GM12892 (cell line): ENCODE data around the gene PDZRN3.
"Not testable (repeated sequence)": the region's sequence is repeated elsewhere in the genome, so short reads cannot be mapped to it uniquely, and the experiment has no call there.

Experiments
- DNase-seq: peaks from one replicate; pipeline ENCODE4 v3.0.0; 2011; ENCODE audit not compliant: insufficient read length
- FAIRE-seq: peaks from 2 replicates; lab custom pipeline; 2011; peaks lifted over from hg19 to GRCh38; lab: Jason Lieb, UNC
- POLR2A ChIP-seq: IDR thresholded peaks from 2 replicates; pipeline ENCODE4 v1.6.1; 2011; ENCODE audit warnings: low read depth, low read length, control low read depth
- POLR2AphosphoS5 ChIP-seq: IDR thresholded peaks from 2 replicates; pipeline ENCODE4 v1.6.1; 2011; ENCODE audit warnings: low read depth, low read length, control low read depth
- TAF1 ChIP-seq: IDR thresholded peaks from 2 replicates; pipeline ENCODE4 v1.6.1; 2011; ENCODE audit warnings: low read depth, mild to moderate bottlenecking, control low read depth, low read length, borderline replicate concordance

Gene PDZRN3

DNA sequence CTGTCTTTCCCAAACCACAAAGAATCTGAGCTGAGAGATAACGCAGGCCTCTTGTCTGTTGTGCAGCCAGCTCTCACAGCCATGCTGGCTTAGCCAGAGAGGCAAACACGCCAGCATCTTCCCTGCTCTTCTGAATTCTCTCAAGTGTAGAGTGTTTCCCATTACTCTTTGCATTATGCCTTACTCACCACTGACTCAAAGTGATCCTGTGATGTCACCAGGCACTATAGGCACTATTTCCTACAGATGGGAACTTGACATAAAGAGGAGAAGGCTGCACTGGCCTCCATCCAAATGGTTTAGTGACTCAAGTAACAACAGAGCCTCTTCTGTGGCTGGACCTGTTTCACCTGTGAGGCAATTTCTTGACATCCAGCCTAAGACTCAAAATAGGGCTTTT, 44.4 kb downstream of the PDZRN3 start:
- FAIRE-seq (peak; percentile 17), DNase-seq (no peak)
- TF ChIP-seq POLR2A: no peak
- no peak for TF ChIP-seq TAF1
- TF ChIP-seq POLR2AphosphoS5: no peak

DNA sequence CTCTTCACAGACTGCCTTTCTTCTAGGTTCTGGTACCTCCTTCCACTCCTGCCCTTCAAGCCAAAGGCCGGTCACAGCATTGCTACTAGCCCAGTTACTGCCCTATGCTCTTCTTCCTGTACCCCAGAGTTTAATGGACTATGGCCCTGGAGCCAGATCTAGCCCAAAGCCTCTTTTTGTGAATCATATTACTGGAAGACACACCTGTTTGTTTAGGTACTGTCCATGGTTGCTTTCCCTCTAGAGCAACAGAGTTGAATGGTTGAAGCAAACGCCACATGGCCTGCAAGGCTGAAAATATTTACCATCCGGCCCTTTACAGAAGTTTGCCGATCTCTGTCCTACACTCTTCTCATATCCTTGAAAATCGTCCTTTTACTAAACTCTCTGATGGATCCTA, 47.0 kb downstream of the PDZRN3 start:
- TF ChIP-seq POLR2A (no peak), TAF1 (no peak), POLR2AphosphoS5 (no peak)
- DNase-seq (no peak), FAIRE-seq (no peak)

DNA sequence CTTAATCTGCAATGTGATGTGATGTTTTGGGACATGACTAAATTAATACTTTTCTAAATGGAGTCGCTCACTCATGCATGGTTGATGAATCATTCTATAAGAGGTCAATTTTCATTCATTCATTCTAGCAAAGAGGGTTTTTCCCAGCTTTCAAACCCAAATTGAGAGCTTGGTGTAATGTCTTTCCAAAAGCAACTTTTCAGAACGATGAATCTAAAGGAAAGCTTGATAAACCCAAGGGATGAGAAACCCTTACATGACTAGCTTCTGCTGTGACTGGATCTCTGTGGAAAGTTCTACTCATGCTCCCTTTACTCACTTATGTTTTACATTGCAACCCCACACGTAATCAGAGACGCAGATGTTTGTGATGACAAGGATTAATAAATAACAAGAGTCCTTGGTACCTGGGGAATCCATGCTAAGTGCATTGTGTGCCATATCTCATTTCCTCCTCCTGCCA, 47.7 kb downstream of the PDZRN3 start:
- DNase-seq (no peak), FAIRE-seq (no peak)
- TF ChIP-seq POLR2A (no peak), TAF1 (no peak), POLR2AphosphoS5 (no peak)

DNA sequence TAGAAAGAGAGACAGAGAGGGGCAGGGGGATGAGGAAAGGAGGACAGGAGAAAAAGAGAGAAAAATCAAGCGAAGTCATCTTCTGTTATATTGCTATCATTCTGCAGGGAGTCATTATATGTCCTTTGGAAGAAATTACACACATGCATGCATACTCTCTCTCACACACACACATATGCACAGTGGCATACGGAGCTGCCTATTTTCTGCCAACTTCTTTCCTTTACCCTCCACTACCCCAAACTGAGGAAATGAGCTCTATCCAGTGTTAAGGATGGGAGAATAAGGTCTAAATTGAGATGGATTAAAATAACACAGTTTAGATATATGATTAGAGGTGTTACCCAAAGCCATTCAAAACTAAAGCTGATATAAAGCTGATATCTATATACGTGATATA, 48.8 kb downstream of the PDZRN3 start:
- FAIRE-seq: no peak
- TF ChIP-seq TAF1 (no peak), POLR2AphosphoS5 (no peak), POLR2A (no peak)
- DNase-seq: no peak

DNA sequence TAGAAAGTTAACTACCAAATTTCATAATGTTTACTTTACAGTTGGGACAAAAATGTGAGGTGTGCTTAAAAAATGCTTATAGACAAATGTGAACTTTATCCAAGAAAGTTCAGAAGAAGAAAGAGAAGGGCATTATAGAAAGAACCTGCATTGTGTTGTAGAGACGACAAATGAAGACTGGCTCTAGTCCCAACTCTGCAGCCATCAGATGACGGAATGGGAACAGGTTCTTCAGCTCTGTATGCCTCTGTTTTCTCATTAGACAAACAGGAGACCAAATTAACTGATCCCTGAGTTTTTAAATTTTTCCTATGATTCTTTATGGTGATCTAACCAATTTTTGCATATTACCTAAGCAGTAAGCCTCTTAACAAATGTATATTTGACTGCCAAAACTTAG, 49.2 kb downstream of the PDZRN3 start:
- TF ChIP-seq POLR2A (no peak), TAF1 (no peak), POLR2AphosphoS5 (no peak)
- DNase-seq (no peak), FAIRE-seq (no peak)

DNA sequence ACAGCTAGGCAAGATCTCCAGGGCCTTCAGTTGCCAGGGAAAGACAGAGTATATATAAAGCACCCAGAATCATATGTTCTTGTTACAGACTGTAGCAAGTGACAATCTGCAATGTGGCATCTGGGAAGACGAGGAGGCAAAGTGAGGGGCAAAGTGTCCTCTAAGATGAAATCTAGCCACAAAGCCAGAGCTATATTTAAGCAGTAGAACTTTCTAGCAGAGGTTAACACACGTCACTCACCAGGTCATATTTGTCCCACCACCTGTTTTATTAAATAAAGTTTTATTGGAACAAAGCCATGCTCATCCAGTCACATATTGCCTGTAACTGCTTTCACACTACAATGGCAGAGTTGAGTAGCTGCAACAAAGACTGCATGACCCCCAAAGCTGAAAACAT, 51.5 kb downstream of the PDZRN3 start:
- DNase-seq (no peak), FAIRE-seq (no peak)
- no peak for TF ChIP-seq POLR2AphosphoS5
- TF ChIP-seq TAF1: no peak
- no peak for TF ChIP-seq POLR2A

DNA sequence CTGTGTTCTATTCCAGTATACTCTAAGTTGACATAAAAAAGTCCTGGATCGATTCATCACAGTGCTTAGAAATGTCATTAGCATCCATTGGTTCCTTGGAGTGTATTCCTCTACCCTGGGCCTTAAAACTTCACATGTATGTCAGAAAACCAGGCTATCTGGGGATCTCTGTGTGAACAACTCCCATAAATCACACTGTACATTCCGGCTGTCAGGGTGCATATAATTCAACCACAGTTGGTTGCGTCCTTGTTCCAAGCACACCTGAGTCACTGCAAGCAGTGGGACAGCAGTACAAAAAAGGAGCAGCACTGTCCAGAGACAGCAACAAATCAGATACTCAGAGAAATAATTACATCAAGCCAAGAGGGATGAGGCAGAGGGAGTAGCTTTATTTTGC, 52.4 kb downstream of the PDZRN3 start:
- no peak for FAIRE-seq

DNA sequence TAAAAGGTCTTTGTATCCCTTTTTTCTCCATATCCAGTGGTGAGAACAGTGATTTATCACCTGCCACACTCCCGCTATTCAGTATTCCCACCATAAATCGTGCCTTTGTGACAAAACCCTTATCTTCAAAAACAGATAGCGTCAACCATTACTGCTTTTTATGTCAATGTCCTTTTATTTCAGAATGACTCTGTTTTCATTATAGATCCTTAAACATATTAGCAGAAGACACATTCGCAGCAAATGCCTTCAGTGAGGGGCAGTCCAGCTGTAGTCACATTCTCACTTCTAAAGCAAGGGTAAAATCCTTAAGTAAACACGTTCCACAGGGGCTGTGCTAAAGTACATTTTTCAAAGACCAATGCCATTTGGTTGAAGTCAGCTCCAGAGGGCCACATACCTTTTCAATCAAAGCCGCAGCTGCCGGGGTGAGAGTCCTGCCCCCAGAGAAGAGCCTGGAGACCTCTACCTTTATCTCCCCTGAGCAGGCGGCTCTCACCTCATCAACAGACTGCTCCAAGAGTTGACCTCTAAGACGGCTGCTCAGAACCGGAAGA, 53.4 kb downstream of the PDZRN3 start:
- TF ChIP-seq POLR2A (no peak), POLR2AphosphoS5 (no peak), TAF1 (no peak)
- DNase-seq: no peak
- no peak for FAIRE-seq

More for the DNA sequence above, 52.4 kb downstream of the PDZRN3 start:
- DNase-seq: no peak
- TF ChIP-seq POLR2A: no peak
- no peak for TF ChIP-seq TAF1
- no peak for TF ChIP-seq POLR2AphosphoS5

DNA sequence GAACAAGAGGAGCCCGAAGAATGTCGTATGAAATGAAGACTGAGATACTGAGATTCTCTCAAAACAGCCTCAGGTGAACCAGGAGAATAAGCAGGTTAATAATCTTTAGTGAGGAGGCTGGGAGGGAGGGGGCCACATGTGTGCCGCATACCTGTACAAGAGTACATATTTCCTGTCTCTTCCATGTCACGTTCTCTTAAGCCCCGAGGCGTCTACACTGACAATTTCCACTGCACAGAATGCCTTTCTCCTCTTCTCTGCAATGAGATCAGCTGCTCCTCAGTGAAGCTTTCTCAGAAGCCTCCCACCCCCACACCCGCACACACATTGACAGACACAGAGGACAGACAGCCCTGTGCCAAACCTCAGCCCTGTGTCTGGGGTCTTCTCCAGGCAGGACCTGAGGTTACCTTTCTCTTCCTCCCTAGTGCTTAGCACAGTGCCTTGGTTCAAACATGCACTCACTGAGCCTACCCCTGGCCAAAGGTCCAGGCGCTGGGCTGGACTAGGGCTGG, 55.4 kb downstream of the PDZRN3 start:
- DNase-seq: no peak
- no peak for FAIRE-seq
- TF ChIP-seq POLR2A: no peak
- TF ChIP-seq POLR2AphosphoS5: no peak
- TF ChIP-seq TAF1: no peak

DNA sequence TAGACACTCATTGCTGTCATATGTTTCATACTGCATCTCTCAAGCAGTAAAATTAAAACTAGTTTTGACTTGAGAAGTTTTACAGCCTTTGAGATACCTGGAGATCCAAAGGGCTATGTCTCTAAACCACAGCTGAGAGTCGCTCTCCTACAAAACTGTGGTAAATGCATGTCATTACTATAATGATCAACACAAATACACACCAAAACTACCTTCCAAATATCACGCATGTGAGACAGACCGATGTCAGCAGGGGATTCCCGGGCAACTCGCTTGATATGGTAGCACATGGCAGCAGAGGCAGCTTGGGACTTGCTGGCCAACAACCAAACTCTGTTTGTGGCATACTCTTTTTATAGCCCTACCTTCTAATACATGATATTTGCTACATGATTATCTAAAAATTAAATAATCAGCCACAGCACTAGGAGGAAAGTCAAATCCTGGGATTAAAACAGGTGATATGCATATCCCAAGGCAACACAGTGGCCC, 56.3 kb downstream of the PDZRN3 start:
- no peak for FAIRE-seq
- TF ChIP-seq TAF1 (no peak), POLR2A (no peak), POLR2AphosphoS5 (no peak)
- no peak for DNase-seq

DNA sequence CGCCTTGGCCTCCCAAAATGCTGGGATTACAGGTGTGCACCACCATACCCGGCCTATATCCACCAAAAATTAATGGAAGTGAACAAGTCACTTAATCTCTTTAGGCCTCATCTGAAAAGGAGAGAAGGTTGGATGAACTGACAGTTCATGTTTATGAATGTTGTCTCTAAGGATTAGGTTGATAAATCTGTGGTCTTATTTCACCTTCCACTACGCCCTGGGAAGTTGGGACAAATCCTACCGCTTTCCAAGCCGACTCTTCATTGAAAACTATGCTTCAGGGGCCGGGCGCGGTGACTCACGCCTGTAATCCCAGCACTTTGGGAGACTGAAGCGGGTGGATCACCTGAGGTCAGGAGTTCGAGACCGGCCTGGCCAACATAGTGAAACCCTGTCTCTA, 59.4 kb downstream of the PDZRN3 start:
- not testable (repeated sequence) for FAIRE-seq, DNase-seq

DNA sequence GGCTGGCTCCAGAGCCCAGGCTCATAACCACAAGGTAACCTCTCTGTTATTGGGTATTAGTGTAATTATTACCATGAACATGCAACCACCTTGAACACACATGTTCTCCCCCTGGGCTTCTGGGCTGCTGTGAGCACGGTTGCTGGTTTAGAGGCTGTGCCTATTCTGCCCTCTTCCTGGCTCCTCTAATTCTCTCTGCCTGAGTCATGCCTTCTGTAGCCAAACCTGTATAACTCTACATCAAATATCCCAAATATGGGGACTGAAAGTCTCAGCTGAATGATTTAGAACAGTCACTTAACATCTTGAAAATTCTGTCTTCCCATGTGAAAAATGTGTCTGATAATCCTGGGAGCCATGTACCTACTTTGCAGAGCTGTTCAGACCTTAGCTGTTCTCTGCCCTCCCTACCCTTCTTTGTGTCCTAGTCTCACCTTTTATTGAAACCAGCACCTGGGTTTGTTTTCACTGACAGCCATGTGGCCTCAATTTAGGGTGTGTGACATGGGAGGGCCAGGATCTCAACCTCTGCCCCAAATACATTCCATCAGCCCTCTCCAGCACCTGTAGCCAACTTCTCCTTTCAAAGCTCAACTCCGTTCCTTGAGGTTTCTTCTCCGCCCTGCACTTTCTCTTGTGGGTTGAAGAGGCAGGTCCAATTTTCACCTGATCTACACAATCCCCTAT, 60.7 kb downstream of the PDZRN3 start:
- TF ChIP-seq POLR2AphosphoS5 (no peak), POLR2A (no peak), TAF1 (no peak)
- DNase-seq (no peak), FAIRE-seq (no peak)
